GM18517 (cell line): ENCODE results near the gene OVAAL.

ENCODE experiments used
- ATAC-seq: cut with Tn5 transposase; IDR thresholded peaks from one replicate; pipeline ENCODE4 v1.9.1; 2021; ENCODE audit warnings: mild to moderate bottlenecking, moderate library complexity; ENCODE audit not compliant: unreplicated experiment

The OVAAL gene

GRCh38 chr1:180603223-180603849, 44.6 kb downstream of the OVAAL start:
- ATAC-seq = no peak

GRCh38 chr1:180603850-180604226, 45.1 kb downstream of the OVAAL start:
- ATAC-seq = no peak

- no peak for ATAC-seq
These were observed 47.4 kb downstream of the OVAAL start for GRCh38 chr1:180606155-180606554.

GRCh38 chr1:180609643-180610555, 51.1 kb downstream of the OVAAL start:
- no peak for ATAC-seq

- no peak for ATAC-seq
These were observed 51.8 kb downstream of the OVAAL start for GRCh38 chr1:180610556-180611015.

- no peak for ATAC-seq
These were observed 52.5 kb downstream of the OVAAL start for GRCh38 chr1:180611016-180611930.

- ATAC-seq = no peak
These were observed 53.9 kb downstream of the OVAAL start for GRCh38 chr1:180612632-180613031.

- ATAC-seq = no peak
These were observed 56.0 kb downstream of the OVAAL start for GRCh38 chr1:180614730-180615129.

- no peak for ATAC-seq
These were observed 56.9 kb downstream of the OVAAL start for GRCh38 chr1:180615493-180616290.
